MM.1S (cell line): ENCODE data around the gene REPS1.

Experiments used
- CTCF ChIP-seq: fragments of 300-600 bp; sonication (generic); IDR thresholded peaks from 2 replicates; pipeline ENCODE4 v1.5.1; 2016; ENCODE audit warnings: antibody characterized with exemption, low read length, mixed read lengths
- EZH2 ChIP-seq: fragments of 300-600 bp; sonication (generic); optimal IDR thresholded peaks from 2 replicates; pipeline ENCODE3; 2017; ENCODE audit warnings: low read depth, mild to moderate bottlenecking, antibody characterized with exemption, low read length, mixed read lengths
- EZH2phosphoT487 ChIP-seq: fragments of 300-600 bp; sonication (generic); IDR thresholded peaks from 2 replicates; pipeline ENCODE4 v1.6.1; 2018; ENCODE audit warnings: antibody characterized with exemption, low read length

GRCh38 chr6:138869398-138869797 lies 118.7 kb downstream of the REPS1 start:
- no peak for TF ChIP-seq CTCF
- TF ChIP-seq EZH2phosphoT487, result no peak
- TF ChIP-seq EZH2, result no peak
